ENCODE data around the gene ZNF655.

Gene ZNF655

GRCh38 chr7:99601656-99602310 is 43.3 kb downstream of the ZNF655 start:
- Histone ChIP-seq H3K4me1 (ENCODE audit: control extremely low read depth in 1 of 4, control insufficient read depth in 4 of 4, insufficient read depth in 4 of 4, low read length in 3 of 4) (no peaks in the 10 kb centered on the region), H3K27me3 (replicated peaks in 2 of 5; ENCODE audit: control insufficient read depth in 4 of 5, insufficient read depth in 5 of 5, low read length in 4 of 5) (no peaks in the 10 kb centered on the region), H3K27ac (ENCODE audit: insufficient read depth in 1 of 2, low read depth in 1 of 2, low read length in 2 of 2, poor library complexity in 1 of 2, severe bottlenecking in 2 of 2) (no peak overlapping the region), H3K4me3 (ENCODE audit: control insufficient read depth in 1 of 7, extremely low read depth in 1 of 7, insufficient read depth in 4 of 7, low read depth in 2 of 7, low read length in 6 of 7) (no peak overlapping the region), H3K36me3 (ENCODE audit: control insufficient read depth in 4 of 4, insufficient read depth in 4 of 4, low read length in 3 of 4) (no peaks in the 10 kb centered on the region), H3K9me3 (ENCODE audit: control extremely low read depth in 1 of 5, control insufficient read depth in 4 of 5, insufficient read depth in 2 of 5, low read depth in 1 of 5, low read length in 4 of 5) (no peaks in the 10 kb centered on the region)
- ChIA-PET POLR2A (interaction anchor here (0.5 kb wide), 1 partner anchor 113 kb away, joined by 4 read pairs; no protein-coding TSS in a partner anchor), CTCF (no interaction called here)
- no peak for DNase-seq
- 95% methylated on average over 3 of the region's 7 CpGs for WGBS (ENCODE audit: insufficient coverage)

GRCh38 chr7:99605527-99605926 is 47.1 kb downstream of the ZNF655 start:
- Histone ChIP-seq H3K4me3 (ENCODE audit: control insufficient read depth in 1 of 7, extremely low read depth in 1 of 7, insufficient read depth in 4 of 7, low read depth in 2 of 7, low read length in 6 of 7) (no peak overlapping the region), H3K4me1 (ENCODE audit: control extremely low read depth in 1 of 4, control insufficient read depth in 4 of 4, insufficient read depth in 4 of 4, low read length in 3 of 4) (no peaks in the 10 kb centered on the region), H3K27ac (ENCODE audit: insufficient read depth in 1 of 2, low read depth in 1 of 2, low read length in 2 of 2, poor library complexity in 1 of 2, severe bottlenecking in 2 of 2) (no peak overlapping the region), H3K36me3 (ENCODE audit: control insufficient read depth in 4 of 4, insufficient read depth in 4 of 4, low read length in 3 of 4) (no peaks in the 10 kb centered on the region), H3K27me3 (replicated peaks in 2 of 5; ENCODE audit: control insufficient read depth in 4 of 5, insufficient read depth in 5 of 5, low read length in 4 of 5) (no peaks in the 10 kb centered on the region), H3K9me3 (ENCODE audit: control extremely low read depth in 1 of 5, control insufficient read depth in 4 of 5, insufficient read depth in 2 of 5, low read depth in 1 of 5, low read length in 4 of 5) (no peaks in the 10 kb centered on the region)
- CTCF ChIA-PET, result no interaction called here
- POLR2A ChIA-PET, result no interaction called here
- WGBS (ENCODE audit: insufficient coverage), result 100% methylated on average over 4 of the region's 7 CpGs
- DNase-seq, result no peak

- POLR2A ChIA-PET, result no interaction called here
- DNase-seq, result no peak
- Histone ChIP-seq H3K4me1 (ENCODE audit: control extremely low read depth in 1 of 4, control insufficient read depth in 4 of 4, insufficient read depth in 4 of 4, low read length in 3 of 4) (no peaks in the 10 kb centered on the region), H3K27me3 (replicated peaks in 2 of 5; ENCODE audit: control insufficient read depth in 4 of 5, insufficient read depth in 5 of 5, low read length in 4 of 5) (peaks cover 0 to 2% (median 0%) of the 10 kb centered on the region in 5 experiments), H3K9me3 (ENCODE audit: control extremely low read depth in 1 of 5, control insufficient read depth in 4 of 5, insufficient read depth in 2 of 5, low read depth in 1 of 5, low read length in 4 of 5) (no peaks in the 10 kb centered on the region), H3K27ac (ENCODE audit: insufficient read depth in 1 of 2, low read depth in 1 of 2, low read length in 2 of 2, poor library complexity in 1 of 2, severe bottlenecking in 2 of 2) (no peak overlapping the region), H3K36me3 (ENCODE audit: control insufficient read depth in 4 of 4, insufficient read depth in 4 of 4, low read length in 3 of 4) (no peaks in the 10 kb centered on the region), H3K4me3 (ENCODE audit: control insufficient read depth in 1 of 7, extremely low read depth in 1 of 7, insufficient read depth in 4 of 7, low read depth in 2 of 7, low read length in 6 of 7) (no peak overlapping the region)
- 86% methylated on average over 7 of the region's 8 CpGs for WGBS (ENCODE audit: insufficient coverage)
- CTCF ChIA-PET, result interaction anchor here (1.3 kb wide), 1 partner anchor 81 kb away, joined by 3 read pairs; no protein-coding TSS in a partner anchor
These were observed 48.1 kb downstream of the ZNF655 start for GRCh38 chr7:99606531-99606930.

- POLR2A ChIA-PET, result no interaction called here
- no peak for DNase-seq
- no peak overlapping the region for H3K27ac ChIP-seq (ENCODE audit: insufficient read depth in 1 of 2, low read depth in 1 of 2, low read length in 2 of 2, poor library complexity in 1 of 2, severe bottlenecking in 2 of 2)
- H3K4me1 ChIP-seq (ENCODE audit: control extremely low read depth in 1 of 4, control insufficient read depth in 4 of 4, insufficient read depth in 4 of 4, low read length in 3 of 4), result no peaks in the 10 kb centered on the region
- 90% methylated on average over 7 of the region's 9 CpGs for WGBS (ENCODE audit: insufficient coverage)
- H3K27me3 ChIP-seq (replicated peaks in 2 of 5; ENCODE audit: control insufficient read depth in 4 of 5, insufficient read depth in 5 of 5, low read length in 4 of 5), result peaks cover 0 to 2% (median 0%) of the 10 kb centered on the region in 5 experiments
- no peak overlapping the region for H3K4me3 ChIP-seq (ENCODE audit: control insufficient read depth in 1 of 7, extremely low read depth in 1 of 7, insufficient read depth in 4 of 7, low read depth in 2 of 7, low read length in 6 of 7)
- no peaks in the 10 kb centered on the region for H3K36me3 ChIP-seq (ENCODE audit: control insufficient read depth in 4 of 4, insufficient read depth in 4 of 4, low read length in 3 of 4)
- CTCF ChIA-PET, result interaction anchor here (1.1 kb wide), 1 partner anchor 8 kb away, joined by 4 read pairs; no protein-coding TSS in a partner anchor
- H3K9me3 ChIP-seq (ENCODE audit: control extremely low read depth in 1 of 5, control insufficient read depth in 4 of 5, insufficient read depth in 2 of 5, low read depth in 1 of 5, low read length in 4 of 5), result no peaks in the 10 kb centered on the region
These were observed 49.1 kb downstream of the ZNF655 start for GRCh38 chr7:99607548-99607947.

- ChIA-PET CTCF (interaction anchor here (2.4 kb wide), 1 partner anchor 34 kb away, joined by 5 read pairs; no protein-coding TSS in a partner anchor), POLR2A (no interaction called here)
- H3K27ac ChIP-seq (ENCODE audit: insufficient read depth in 1 of 2, low read depth in 1 of 2, low read length in 2 of 2, poor library complexity in 1 of 2, severe bottlenecking in 2 of 2), result no peak overlapping the region
- peaks cover 5 to 12% (median 8%) of the 10 kb centered on the region in 4 experiments for H3K36me3 ChIP-seq (ENCODE audit: control insufficient read depth in 4 of 4, insufficient read depth in 4 of 4, low read length in 3 of 4)
- no CpG with 5 or more reads among the region's 3 CpGs for WGBS (ENCODE audit: insufficient coverage)
- H3K9me3 ChIP-seq (ENCODE audit: control extremely low read depth in 1 of 5, control insufficient read depth in 4 of 5, insufficient read depth in 2 of 5, low read depth in 1 of 5, low read length in 4 of 5), result peaks cover 0 to 2% (median 0%) of the 10 kb centered on the region in 5 experiments
- DNase-seq, result peak in 2 of 3 donors; percentile 17 to 18
- peaks cover 6 to 17% (median 12%) of the 10 kb centered on the region in 4 experiments for H3K4me1 ChIP-seq (ENCODE audit: control extremely low read depth in 1 of 4, control insufficient read depth in 4 of 4, insufficient read depth in 4 of 4, low read length in 3 of 4)
- no peak overlapping the region for H3K4me3 ChIP-seq (ENCODE audit: control insufficient read depth in 1 of 7, extremely low read depth in 1 of 7, insufficient read depth in 4 of 7, low read depth in 2 of 7, low read length in 6 of 7)
- H3K27me3 ChIP-seq (replicated peaks in 2 of 5; ENCODE audit: control insufficient read depth in 4 of 5, insufficient read depth in 5 of 5, low read length in 4 of 5), result peaks cover 0 to 2% (median 0%) of the 10 kb centered on the region in 5 experiments
These were observed 56.1 kb downstream of the ZNF655 start for GRCh38 chr7:99614495-99614894.

GRCh38 chr7:99615989-99616358 is 57.5 kb downstream of the ZNF655 start:
- ChIA-PET POLR2A (interaction anchor here (0.6 kb wide), 1 partner anchor 53 kb away, joined by 3 read pairs; no protein-coding TSS in a partner anchor), CTCF (interaction anchor here (0.7 to 2.4 kb wide), 2 partner anchors 36 to 37 kb away, joined by 3 to 5 read pairs; no protein-coding TSS in a partner anchor)
- Histone ChIP-seq H3K4me3 (ENCODE audit: control insufficient read depth in 1 of 7, extremely low read depth in 1 of 7, insufficient read depth in 4 of 7, low read depth in 2 of 7, low read length in 6 of 7) (peak overlapping the region in 6 of 7 experiments; percentile 89 to 97 (median 92)), H3K36me3 (ENCODE audit: control insufficient read depth in 4 of 4, insufficient read depth in 4 of 4, low read length in 3 of 4) (peaks cover 8 to 27% (median 20%) of the 10 kb centered on the region in 4 experiments), H3K27ac (ENCODE audit: insufficient read depth in 1 of 2, low read depth in 1 of 2, low read length in 2 of 2, poor library complexity in 1 of 2, severe bottlenecking in 2 of 2) (no peak overlapping the region), H3K4me1 (ENCODE audit: control extremely low read depth in 1 of 4, control insufficient read depth in 4 of 4, insufficient read depth in 4 of 4, low read length in 3 of 4) (peaks cover 6 to 17% (median 12%) of the 10 kb centered on the region in 4 experiments), H3K27me3 (replicated peaks in 2 of 5; ENCODE audit: control insufficient read depth in 4 of 5, insufficient read depth in 5 of 5, low read length in 4 of 5) (peaks cover 0 to 2% (median 0%) of the 10 kb centered on the region in 5 experiments), H3K9me3 (ENCODE audit: control extremely low read depth in 1 of 5, control insufficient read depth in 4 of 5, insufficient read depth in 2 of 5, low read depth in 1 of 5, low read length in 4 of 5) (peaks cover 0 to 2% (median 0%) of the 10 kb centered on the region in 5 experiments)
- DNase-seq, result no peak
- 97% methylated on average over 5 of the region's 5 CpGs for WGBS (ENCODE audit: insufficient coverage)

Data from common myeloid progenitor, CD34-positive (primary cell).